Transverse colon (tissue), 4 donors: Measurements from ENCODE around the gene FOXL3. TPM values are rescaled to one million over a fixed set of nuclear protein-coding genes. Genes with fewer than 3 reads are reported as not detected.

Experiments
- DNase-seq: peaks from one replicate; pipeline ENCODE4 v3.0.0-alpha.2; 2019
- H3K27ac ChIP-seq, 4 donors: fragments of 200-600 bp; sonication (generic); 2 replicates each; pipeline ENCODE4 v1.5.1; 2016 to 2018; ENCODE audit warnings: inconsistent platforms in 4 of 4
- H3K27me3 ChIP-seq: fragments of 200-600 bp; sonication (generic); 2 replicates; pipeline ENCODE4 v1.5.1; 2017; ENCODE audit warnings: inconsistent platforms
- H3K36me3 ChIP-seq, 4 donors: fragments of 200-600 bp; sonication (generic); 2 replicates each; pipeline ENCODE4 v1.5.1; 2017 to 2019; ENCODE audit warnings: inconsistent platforms in 4 of 4
- H3K4me1 ChIP-seq, 4 donors: fragments of 200-600 bp; sonication (generic); 2 replicates each; pipeline ENCODE4 v1.5.1; 2017 to 2020; ENCODE audit warnings: inconsistent platforms in 4 of 4
- H3K4me3 ChIP-seq, 4 donors: fragments of 200-600 bp; sonication (generic); 1 replicate in 1 of 4; 2 replicates in 3 of 4; pipeline versions ENCODE4 v1.5.1 to v1.6.1; 2017 to 2019; ENCODE audit warnings: inconsistent platforms in 4 of 4
- H3K9me3 ChIP-seq, 2 donors: fragments of 200-600 bp; sonication (generic); 2 replicates each; pipeline ENCODE4 v1.5.1; 2017 to 2019; ENCODE audit warnings: inconsistent platforms in 2 of 2
- EP300 ChIP-seq: sonication (generic); formaldehyde crosslinking; IDR thresholded peaks from one replicate; pipeline ENCODE4 v1.6.1; 2017; ENCODE audit warnings: antibody characterized with exemption, low read depth
- POLR2A ChIP-seq: fragments of 450-650 bp; IDR thresholded peaks from one replicate; pipeline ENCODE4 v1.6.1; 2016; ENCODE audit warnings: antibody characterized with exemption, mild to moderate bottlenecking, moderate library complexity
- POLR2AphosphoS5 ChIP-seq, 3 donors: sonication (generic); formaldehyde crosslinking; IDR thresholded peaks; one replicate each; pipeline ENCODE4 v1.6.1; 2016; ENCODE audit warnings: antibody characterized with exemption in 3 of 3
- WGBS, 2 donors: methylation state at CpG; one replicate each; pipeline ENCODE4 v1.1.5; 2018; ENCODE audit warnings: low coverage in 1 of 2; 5-methylcytosine and 5-hydroxymethylcytosine counted together
- in situ Hi-C, 4 donors: fragments of 200-750 bp; cut with MboI; loops; one replicate each; pipeline versions ENCODE4 v1.15.0 to v1.15.1; 2017; ENCODE audit warnings: low sequenced_read_pairs in 3 of 4, low pct_ligation_motif_present in 1 of 4, low pct_unique_long_range_greater_than_20kb in 1 of 4
- intact Hi-C: fragments of 100-400 bp; cut with DNase I; formaldehyde crosslinking; loops from one replicate; pipeline ENCODE4 v1.15.1; 2023; ENCODE audit warnings: low total_unique reads
- total RNA-seq, 4 donors: library from RNA; depleted of rRNA; stranded (reverse); fragments of >200 nt; gene quantifications; one replicate each; pipeline ENCODE4 v1.1.0, GENCODE V29; 2016
- TF ChIP-seq, protein P1 (sequence below), 5 experiments: fragments of 200-600 bp in 3 of 5; fragments of 450-650 bp in 2 of 5; sonication (generic) in 3 of 5; IDR thresholded peaks; 1 replicate in 2 of 5; 2 replicates in 3 of 5; pipeline ENCODE4 v1.5.1; 2016 to 2017; ENCODE audit warnings: antibody characterized with exemption in 5 of 5, inconsistent platforms in 3 of 5, mild to moderate bottlenecking in 2 of 5, moderate library complexity in 1 of 5

FOXL3 gene
- total RNA-seq, 4 donors from 2014 or later: not detected

DNA sequence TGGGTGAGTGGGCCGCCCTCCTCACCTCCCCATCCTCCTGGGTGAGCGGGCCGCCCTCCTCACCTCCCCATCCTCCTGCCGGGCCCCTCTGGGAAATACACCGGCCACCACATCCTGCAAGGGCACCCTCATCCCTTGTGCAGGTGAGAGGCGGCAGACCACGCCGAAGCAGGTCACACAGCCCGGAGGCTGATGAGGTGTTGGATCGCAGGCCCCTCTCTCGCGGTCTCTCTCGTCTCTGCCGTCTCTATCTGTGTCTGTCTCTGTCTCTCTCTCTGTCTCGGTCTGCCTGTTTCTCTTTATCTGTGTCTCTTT is 30.8 kb upstream of the FOXL3 start:
- no peaks in the 10 kb centered on the region for H3K27me3 ChIP-seq
- intact Hi-C loops: no loop called here
- WGBS, 2 donors: 86% methylated on average over 15 of the region's 15 CpGs; no CpG with 5 or more reads in 1 of the 2 donors
- no peak for DNase-seq
- H3K27ac ChIP-seq: no peak overlapping the region
- peaks cover 4 to 17% (median 10%) of the 10 kb centered on the region in 4 donors for H3K4me1 ChIP-seq
- no peak for TF ChIP-seq POLR2AphosphoS5 (IDR thresholded peaks at IDR 0.05)
- TF ChIP-seq EP300: no peak
- no peak for TF ChIP-seq POLR2A
- TF ChIP-seq, protein P1, sequence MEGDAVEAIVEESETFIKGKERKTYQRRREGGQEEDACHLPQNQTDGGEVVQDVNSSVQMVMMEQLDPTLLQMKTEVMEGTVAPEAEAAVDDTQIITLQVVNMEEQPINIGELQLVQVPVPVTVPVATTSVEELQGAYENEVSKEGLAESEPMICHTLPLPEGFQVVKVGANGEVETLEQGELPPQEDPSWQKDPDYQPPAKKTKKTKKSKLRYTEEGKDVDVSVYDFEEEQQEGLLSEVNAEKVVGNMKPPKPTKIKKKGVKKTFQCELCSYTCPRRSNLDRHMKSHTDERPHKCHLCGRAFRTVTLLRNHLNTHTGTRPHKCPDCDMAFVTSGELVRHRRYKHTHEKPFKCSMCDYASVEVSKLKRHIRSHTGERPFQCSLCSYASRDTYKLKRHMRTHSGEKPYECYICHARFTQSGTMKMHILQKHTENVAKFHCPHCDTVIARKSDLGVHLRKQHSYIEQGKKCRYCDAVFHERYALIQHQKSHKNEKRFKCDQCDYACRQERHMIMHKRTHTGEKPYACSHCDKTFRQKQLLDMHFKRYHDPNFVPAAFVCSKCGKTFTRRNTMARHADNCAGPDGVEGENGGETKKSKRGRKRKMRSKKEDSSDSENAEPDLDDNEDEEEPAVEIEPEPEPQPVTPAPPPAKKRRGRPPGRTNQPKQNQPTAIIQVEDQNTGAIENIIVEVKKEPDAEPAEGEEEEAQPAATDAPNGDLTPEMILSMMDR (IDR thresholded peaks at IDR 0.05): no peak
- in situ Hi-C loops: no loop called here
- peaks cover 0 to 3% of the 10 kb centered on the region in 2 donors for H3K9me3 ChIP-seq
- no peak overlapping the region for H3K4me3 ChIP-seq
- H3K36me3 ChIP-seq: peaks cover 0 to 11% (median 1%) of the 10 kb centered on the region in 4 donors

DNA sequence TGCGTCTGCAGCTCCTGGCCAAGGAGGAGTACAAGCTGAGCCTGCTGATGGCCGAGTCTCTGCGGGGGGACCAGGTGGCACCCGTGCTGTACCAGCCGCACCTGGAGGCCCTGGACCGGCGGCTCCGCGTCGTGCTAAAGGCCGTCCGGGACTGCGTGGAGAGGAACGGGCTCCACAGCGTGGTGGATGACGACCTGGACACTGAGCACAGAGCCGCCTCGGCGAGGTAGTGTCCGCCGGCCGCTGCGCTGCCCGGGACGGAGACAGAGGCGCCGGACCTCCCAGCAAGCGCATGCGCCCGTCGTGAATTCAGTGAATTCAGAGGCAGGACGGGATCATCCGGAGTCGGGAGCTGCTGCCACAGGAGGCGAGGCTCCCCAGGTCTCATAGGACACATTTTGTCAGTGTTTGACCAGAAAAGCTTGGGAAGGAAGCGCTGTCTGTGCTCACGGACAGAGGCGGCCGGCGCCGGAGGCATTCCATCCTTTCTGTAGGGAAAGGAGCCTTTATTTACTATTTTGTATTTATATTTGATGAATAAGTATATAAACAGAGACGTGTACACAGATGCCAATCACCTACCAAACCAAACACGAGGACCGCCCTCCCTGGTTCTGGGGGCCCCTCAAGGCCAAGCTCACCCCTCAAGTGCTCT is 30.1 kb upstream of the FOXL3 start:
- intact Hi-C loops: no loop called here
- Histone ChIP-seq H3K36me3 (peaks cover 0 to 11% (median 1%) of the 10 kb centered on the region in 4 donors), H3K27ac (peak overlapping the region in 3 of 4 donors; percentile 37 to 72 (median 57)), H3K9me3 (peaks cover 0 to 3% of the 10 kb centered on the region in 2 donors), H3K4me1 (peaks cover 4 to 22% (median 17%) of the 10 kb centered on the region in 4 donors), H3K4me3 (peak overlapping the region in 2 of 4 donors; percentile 5 to 13), H3K27me3 (no peaks in the 10 kb centered on the region)
- TF ChIP-seq, protein P1 (IDR thresholded peaks at IDR 0.05): no peak
- TF ChIP-seq POLR2A (no peak), POLR2AphosphoS5 (IDR thresholded peaks at IDR 0.05) (no peak), EP300 (no peak)
- DNase-seq: no peak
- 74 to 87% methylated on average over 8 to 43 of the region's 44 CpGs for WGBS, 2 donors
- in situ Hi-C loops: no loop called here

DNA sequence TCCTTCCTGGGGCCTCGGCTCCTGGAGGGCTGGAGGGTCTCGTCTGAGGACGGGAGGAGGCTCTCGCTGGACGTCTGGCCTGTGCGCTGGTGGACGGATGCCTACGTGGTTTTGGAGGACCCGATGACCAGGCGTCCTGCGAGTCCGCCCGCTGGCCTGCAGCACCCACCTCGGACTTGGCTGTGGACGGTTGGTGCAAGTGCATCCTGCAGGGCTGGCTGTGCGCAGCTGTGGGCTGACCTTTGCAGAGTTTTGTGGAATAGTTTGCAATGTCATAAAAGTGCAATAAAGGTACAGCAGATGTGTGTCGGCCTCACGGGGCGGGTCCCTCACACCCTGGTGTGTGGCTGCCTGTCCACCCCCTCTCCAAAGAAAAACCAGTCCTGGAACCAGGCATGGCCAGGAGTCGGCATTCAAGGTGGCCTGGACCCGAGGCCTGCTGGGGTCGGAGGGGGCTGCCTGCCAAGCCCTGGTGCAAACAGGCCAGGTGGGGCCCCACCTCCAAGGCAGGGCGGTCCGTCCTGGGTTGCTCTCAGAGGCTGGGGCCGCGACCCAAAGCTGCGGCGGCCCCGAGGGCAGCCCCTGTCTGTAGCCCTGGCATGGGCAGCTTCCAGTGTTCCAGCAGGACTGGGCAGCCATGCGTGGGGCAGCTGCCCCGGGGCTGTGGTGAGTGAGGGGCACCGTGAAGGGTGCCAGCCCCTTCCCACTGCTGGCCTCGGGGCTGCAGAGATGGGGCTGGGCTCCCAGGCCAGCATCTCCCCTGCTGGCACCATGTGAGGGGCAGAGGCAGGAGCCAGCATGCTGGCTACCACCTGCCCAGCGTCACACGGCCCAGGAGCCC is 29.3 kb upstream of the FOXL3 start:
- H3K36me3 ChIP-seq: peaks cover 0 to 11% (median 1%) of the 10 kb centered on the region in 4 donors

More for the DNA sequence above, 29.3 kb upstream of the FOXL3 start:
- 63% methylated on average over 26 of the region's 35 CpGs; no CpG with 5 or more reads in 1 of the 2 donors for WGBS, 2 donors
- Histone ChIP-seq H3K4me3 (peak overlapping the region in 2 of 4 donors; percentile 5 to 13), H3K9me3 (peaks cover 0 to 3% of the 10 kb centered on the region in 2 donors), H3K27ac (peak overlapping the region in 3 of 4 donors; percentile 37 to 72 (median 61)), H3K27me3 (no peaks in the 10 kb centered on the region), H3K4me1 (peaks cover 4 to 29% (median 24%) of the 10 kb centered on the region in 4 donors)
- intact Hi-C loops (no loop called here), in situ Hi-C loops (no loop called here)
- DNase-seq: peak; percentile 81
- TF ChIP-seq EP300 (no peak), POLR2A (peak; percentile 41), POLR2AphosphoS5 (IDR thresholded peaks at IDR 0.05) (peak; percentile 36 to 56 (median 53))
- TF ChIP-seq, protein P1 (IDR thresholded peaks at IDR 0.05): peak in 2 of 5 experiments; percentile 60 to 62
